HG02943 (cell line): ENCODE data around the gene IGSF9.

ENCODE experiments used
- ATAC-seq: cut with Tn5 transposase; IDR thresholded peaks from one replicate; pipeline ENCODE4 v1.9.1; 2021; ENCODE audit warnings: mild to moderate bottlenecking, low read depth, moderate library complexity; ENCODE audit not compliant: unreplicated experiment

The IGSF9 gene

DNA sequence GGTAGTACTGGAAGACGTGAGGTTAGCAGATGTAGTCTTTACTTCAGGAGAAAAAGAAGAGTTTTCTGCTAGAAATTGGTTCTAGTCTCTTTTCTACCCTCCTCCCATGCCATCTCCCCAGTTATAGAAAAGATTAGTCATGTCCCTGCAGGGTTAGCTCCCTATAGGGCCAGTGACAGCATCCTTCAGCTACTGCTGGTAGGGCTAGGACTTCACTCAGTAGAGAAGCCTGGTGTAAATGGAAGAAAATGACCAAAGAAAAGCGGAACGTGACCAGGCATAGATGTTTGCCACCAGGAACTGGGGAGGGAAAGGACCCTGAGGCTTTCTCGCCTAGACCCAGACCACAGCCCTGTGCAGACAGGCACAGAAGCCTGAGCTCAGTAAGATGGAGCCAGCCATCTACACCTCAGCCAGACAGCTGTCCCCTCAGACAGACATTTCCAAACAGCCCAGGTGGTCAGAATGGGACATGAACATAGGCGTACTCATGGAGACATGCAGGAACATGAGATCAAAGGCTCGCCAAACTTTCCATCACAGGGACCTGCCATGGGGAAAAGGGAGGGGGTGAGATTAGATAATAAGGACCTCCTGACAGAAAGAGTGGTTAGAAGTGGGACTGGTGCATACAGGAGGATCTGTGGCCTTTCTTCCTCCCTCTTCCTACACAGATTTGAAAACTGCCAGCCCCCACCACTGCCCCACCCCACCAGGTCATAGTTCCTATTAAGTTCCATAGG lies 32.1 kb upstream of the IGSF9 start:
- no peak for ATAC-seq

DNA sequence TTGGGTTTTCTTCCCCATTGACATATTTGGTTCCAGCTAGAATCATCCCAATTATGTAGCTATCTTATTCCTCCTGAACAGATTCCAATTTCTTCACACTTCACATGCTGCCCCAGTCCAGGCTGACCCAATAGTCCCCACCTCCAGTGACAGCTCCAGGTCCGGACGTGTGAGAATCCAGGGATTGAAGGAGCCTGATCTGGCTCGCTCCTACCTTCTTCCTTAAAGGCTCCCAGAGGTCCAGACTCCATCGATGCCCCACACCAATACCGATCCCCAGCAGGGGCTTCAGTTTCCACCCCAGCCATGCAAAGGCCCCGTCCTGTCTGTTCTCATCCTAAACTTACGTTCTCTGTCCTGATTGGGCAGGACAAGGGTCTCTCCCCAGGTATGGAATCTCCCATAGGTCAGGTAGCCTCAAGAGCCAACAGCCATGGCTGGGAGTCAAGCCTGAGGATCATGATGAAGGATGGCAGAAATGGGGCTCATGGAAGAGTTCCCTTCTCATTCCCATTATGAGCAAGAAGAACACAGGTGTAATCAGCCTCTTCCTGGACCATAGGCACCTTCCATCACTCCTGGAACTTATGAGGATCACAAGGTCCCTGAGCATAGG lies 29.0 kb upstream of the IGSF9 start:
- no peak for ATAC-seq

DNA sequence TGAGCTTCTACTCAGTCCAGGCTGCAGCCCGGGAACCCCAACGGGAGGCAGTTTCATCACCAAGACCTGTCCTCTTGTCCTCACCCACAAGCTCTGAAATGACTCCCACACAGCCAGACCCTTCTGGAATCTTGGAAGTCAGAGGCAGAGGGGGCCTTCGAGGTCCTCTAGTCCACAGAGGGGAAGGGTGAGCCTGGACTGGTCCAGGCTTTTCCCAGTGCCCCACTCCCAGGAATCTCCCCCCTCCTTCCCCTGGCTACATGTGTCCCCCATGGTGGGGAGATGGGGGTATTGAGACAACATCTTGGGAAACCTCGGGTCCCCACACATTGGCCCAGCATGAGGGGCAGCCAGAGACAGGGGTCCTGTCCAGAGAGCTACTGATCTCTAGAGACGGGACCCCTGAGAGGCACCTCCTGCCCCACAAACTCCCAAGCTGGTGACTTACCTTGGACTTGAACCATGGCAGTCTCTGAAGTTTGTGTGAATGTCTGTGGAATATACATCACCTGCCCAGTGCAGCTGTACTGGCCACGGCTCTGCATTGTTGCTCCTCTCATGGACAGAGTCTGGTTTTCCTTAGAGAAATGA lies 28.0 kb upstream of the IGSF9 start:
- no peak for ATAC-seq

DNA sequence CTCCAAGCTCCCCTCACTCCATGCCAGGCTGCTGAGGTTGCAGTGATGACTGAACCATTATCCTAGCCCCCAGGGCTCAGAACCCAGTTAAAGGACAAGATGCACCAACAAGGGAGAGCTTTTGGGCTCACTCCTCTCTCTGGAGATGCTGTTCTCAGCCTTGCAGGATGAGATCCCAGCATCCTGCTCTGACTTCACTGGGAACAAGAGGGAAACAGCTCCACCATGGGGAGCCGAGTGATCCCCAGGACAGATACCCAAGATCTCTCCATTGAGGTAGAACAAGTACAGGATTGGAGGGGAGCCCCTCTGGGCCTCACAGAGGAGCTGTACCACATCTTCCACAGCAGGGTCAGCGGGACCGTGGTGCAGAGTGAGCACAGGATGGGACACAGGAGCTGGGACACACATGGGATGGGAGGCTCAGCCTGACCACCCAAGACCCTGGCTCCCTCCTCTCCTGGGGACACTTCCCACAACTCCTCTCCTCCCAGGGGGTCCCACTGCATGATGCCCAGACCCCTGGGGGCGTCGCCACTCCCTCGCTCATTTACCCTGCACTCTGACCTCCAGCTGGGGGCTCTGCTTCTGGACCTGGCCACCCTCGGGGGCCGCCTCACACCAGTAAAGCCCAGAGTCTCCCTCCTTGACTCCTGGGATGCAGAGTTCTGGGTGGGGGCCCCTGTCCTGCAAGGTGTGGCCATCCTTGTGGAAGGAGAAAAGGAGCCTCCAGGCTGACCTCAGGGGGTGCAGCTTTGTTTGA lies 27.2 kb upstream of the IGSF9 start:
- no peak for ATAC-seq

DNA sequence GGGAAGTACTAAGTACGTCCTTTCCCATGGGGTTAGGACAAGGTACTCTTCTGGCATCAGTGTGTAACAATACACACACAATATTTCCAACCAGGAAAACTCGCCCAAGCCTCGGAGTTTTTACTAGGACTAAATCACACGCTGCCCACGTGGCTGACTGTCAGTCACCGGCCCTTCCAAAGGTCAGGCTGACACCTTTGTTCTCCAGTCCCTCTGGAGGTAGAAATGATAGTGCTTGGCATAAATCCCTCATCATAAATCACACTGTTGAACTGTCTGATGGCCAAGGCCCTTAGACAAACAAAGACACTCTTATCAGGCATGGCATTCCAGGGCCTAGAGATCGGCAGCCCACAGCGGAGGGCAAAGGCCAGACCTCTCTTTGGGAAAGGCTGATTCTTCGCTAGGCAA lies 25.5 kb upstream of the IGSF9 start:
- ATAC-seq = no peak

DNA sequence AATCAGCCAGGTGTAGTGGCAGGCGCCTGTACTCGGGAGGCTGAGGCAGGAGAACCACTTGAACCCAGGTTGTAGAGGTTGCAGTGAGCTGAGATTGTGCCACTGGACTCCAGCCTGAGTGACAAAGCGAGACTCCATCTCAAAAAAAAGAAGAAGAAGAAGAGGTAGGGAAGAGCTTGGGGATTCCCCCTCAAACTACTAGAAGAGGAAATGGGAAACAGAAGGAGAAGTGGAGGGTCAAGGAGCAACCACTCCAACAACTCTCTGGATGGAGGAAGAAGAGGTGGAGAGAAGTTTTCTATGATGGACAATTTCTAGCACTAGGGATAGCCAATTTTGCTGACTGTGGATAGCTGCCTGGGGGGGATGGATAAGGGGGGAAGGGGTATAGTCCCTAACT lies 23.5 kb upstream of the IGSF9 start:
- ATAC-seq = no peak

DNA sequence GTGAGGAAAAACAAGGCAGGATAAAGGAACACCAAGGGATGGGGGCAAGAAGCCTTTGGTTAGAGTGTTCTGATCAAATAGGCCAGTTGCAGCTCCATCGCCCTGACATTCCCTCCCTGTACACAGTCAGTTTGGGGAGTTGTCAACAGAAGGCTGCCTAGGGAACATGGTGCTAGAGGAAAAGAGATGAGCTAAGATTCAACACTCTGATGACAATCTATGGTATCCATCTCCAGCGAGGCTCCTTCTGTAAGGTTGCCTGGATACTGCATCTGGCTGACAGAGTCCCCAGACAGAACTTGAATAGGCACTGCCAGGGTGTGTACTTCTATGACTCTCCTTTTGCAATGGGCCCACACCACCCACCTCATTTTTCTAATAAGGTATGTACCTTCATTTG lies 19.9 kb upstream of the IGSF9 start:
- ATAC-seq = no peak

DNA sequence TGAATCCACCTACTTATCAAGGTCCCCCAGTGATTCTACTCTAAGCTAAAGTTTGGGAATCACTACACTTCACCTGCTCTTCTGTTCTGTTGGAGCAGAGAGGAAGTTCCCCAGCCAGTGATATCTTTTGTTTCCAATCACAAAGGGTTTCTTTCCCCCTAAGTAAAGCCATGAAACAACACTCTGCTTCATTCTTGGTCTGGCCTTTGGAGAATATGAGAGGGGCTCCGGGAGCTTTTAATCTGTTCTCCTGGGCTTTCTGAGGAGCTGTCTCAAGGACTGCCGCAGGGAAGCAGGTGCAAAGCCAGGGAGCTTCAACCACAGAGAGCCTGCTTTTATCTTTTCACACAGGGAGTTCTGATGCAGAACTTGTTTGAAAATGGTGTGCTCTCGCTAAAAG lies 18.7 kb upstream of the IGSF9 start:
- no peak for ATAC-seq

DNA sequence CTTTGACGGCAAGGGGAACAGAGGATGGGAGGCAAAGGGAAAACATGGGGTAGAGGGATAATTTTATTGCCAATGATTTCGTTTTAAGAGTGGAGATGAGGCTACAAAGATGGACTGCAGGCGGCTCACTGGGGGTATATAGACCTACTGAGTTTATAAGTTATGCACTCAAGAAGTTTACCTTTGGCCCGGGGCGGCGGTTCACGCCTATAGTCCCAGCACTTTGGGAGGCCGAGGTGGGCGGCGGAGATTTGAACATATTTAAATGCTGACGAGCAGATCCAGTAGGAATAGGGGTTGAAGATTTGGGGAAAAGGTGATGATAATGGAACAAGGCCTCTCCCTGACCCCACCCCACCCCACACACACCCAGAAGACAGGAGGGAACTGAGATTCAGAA lies 16.8 kb upstream of the IGSF9 start:
- no peak for ATAC-seq

DNA sequence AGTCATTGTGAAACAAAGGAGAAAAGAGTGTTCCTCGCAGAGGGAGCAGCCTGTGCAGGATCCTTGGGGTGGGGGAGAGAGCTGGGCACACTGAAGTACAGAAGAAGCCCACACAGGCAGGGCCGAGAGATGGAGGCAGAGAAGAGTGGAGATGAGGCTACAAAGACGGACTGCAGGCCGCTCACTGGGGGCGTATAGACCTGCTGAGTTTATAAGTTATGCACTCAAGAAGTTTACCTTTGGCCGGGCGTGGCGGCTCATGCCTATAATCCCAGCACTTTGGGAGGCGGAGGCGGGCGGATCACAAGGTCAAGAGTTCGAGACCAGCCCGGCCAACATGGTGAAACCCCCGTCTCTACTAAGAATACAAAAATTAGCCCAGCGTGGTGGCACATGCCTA lies 16.2 kb upstream of the IGSF9 start:
- ATAC-seq = no peak

DNA sequence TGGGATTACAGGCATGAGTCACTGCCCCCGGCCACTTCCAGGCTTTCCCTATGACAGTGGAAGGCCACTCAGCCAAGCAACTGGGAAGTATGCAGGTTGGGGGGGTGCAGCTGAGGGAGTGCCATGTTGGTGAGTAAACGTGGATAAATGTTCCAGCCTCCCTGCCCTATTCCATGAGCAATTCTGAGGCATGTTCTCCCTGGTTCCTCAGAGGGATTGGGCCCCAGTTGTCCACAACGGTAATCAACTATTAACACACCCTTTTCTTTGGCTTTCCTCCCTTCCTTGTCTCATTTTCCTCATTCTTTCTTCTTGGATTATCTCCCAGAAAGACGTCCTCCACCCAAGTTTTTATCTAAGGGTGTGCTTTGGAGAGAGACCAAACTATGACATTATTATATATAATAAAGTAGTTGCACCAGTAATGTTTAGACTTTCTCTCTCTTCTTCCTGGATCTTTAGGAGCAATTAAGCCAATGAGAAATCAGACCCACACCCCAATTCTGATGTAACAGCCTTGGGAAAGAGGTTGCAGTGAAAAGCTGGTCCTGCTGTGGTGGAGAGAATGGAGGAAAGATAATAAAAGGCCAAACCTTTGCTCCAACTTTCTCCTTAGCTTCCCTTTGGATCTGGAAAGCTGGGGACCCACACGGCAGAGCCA lies 15.4 kb upstream of the IGSF9 start:
- ATAC-seq = no peak

DNA sequence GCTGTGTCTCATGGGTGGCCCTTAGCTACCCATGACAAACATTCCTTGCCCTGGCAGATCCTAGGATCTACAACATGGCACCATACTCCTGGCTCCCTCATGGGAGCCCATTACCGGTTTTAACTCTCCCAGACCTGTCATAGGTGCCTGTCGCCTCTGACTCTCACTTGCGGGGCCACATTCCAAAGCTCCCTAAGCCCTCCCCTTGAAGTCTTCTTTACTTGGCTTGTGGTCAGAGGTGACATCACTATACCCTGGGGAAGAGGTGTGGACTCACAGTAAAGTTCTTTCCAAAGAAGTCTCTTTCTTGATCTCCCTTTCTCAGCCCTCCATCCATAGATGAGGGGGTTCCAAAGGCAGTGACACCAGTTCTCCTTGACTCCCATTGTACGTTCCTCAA lies 14.0 kb upstream of the IGSF9 start:
- ATAC-seq = no peak

DNA sequence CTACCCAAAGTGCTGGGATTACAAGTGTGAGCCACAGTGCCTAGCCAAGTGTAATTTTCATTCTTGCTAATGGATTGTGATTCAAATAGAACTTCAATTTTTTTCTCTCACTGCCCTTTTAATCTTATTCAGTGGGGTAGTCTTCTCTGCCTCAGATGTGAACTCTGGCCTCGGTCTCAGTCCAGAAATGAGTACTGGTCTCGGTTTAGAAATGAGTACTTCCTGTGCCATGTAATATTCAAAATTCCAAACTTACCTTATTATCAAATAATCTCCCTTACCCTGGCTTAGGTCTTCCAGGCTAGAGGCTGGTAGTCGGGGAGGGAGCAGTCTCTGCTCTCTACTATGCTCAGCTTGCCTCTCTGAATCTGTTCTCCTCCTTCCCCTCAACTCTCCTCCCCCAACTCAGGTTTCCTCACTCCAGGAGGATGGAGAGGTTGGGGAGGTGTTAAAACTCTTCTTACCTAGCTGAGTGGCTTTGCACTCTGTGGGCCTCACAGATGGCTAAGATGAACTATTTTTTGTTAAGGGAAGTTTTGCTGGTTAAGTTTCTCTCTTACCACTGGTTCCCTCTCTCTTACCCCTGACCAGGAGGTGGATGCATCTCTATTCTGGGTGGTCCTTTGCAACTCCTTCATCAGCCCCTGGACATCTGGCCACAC lies 13.4 kb upstream of the IGSF9 start:
- ATAC-seq = no peak

DNA sequence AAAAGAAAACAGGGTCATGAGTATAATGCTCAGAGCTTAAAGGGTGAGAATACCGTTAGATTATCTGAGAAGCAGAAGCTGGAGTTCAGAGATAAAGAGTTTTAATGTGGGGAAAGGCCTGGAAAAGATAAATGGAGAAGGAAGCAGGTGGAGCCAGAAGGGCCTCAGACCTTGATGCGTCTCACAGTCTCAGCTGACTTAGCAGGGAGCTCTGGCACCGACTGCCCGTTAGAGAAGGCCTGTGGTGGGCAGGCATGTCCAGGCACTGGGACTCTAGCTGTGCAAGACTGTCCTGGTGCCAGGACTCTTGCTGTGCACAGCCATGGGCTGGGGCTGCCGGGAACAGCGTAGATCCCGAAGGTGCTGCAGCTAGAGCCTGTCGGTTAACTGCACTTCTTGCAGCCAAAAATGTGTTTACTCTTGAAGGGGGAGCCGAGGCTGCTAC lies 12.4 kb upstream of the IGSF9 start:
- ATAC-seq = no peak

DNA sequence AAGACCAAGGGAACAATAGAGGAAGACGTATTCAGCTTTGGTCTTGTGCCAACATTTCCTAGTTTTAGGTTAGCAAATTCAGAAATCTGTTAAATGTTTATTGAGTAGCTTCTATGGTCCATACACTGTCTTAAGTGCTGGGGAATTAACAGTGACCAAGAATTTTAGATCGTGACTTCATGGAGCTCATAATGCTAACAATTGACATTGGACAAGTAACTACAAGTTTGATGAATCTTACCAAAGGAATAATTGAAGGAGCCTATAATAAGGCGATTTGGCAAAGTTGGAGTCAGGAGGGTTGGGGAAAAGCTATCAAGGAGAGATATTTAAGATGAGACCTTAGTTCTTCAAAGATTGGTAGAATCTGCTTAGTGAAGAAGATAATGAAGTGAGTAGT lies 10.0 kb upstream of the IGSF9 start:
- no peak for ATAC-seq

DNA sequence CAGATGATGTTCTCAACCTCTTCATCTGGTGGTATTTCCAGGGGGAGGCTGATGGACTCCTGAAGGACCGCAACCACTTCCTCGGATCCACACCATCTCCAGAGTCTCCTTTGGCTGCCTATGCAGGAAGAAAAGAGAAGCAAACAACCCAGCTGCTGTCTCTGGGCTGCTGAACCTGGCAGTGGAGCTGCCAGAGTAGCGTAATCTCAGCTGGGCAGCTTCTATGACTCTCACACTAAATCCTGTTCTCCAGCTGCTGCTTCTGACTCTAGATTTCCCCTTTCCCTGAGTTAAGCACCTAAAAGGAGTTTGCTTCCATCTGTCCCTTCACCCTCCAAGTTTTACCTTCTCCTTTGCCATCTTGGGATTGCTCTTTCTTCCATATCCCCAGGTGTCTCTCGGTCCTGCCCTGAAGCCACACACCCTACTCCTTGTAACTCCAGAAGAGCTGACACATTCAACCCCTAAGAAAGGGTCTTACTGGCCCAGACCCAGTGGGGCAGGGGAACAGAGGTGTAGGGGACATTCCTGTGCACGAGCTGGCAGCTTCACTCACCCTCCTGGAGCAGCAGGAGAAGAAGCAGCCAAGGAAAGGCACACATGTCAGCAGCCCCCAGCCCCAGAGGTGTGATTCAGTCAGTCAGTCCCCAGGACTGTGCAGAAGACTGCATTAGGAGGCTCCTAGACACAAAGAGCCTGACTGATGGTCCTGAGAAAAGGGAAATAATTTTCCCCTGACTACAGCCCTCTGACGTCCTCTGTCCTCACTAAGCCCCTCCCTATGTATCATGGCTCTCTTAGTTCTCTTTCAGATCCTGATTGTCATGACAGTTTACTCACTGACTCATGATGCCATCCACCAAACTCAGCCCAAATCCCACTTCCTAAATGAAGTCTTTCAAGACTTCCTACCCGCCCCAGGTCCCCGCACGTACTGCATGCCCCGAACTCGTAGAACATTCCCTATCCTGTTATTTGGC lies 8.4 kb upstream of the IGSF9 start, which contains the start of gene SLAMF9:
Gene SLAMF9, minus strand, starts transcription at position 702 of the 980 bp plus-strand sequence. Its CDS starts 100 bp downstream, at position 602.
- no peak for ATAC-seq

DNA sequence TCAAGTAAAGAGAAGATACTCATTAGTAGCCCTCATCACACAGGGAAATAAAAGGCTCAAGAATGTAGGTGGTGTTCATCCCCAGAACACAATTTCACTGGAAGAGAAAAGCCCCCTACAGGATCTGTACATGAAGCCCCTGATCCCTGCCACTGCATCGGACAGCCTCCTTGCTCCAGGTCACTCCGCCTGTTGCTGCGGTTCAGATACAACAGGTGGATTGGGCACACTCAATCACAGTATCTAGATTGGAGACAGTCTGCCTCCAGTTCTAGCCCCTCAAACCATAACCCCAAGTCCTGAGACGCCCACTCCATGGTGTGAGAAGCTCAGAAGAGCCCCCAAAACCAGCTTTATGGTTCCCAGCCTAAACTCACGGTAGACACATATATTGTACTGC lies 7.5 kb upstream of the IGSF9 start:
- no peak for ATAC-seq

DNA sequence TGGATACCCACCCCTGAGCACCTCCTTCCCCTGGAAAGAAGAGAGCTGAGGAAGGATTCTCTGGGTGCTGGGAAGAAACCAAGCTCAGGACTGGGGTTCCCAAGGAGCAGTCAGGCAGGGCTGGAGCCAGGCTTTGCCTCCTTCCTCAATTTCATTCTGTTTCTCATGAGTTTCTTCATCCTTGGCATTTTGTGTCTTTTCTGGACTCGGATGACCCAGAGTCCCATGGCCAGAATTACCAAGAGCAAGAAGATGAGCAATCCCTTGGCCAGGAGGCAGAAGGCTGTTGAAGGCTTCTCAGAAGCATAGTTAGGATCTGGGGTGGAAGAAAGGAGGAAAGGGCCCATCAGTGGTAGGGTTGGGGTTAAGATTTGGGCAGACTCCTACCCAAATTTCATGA lies 6.1 kb upstream of the IGSF9 start:
- no peak for ATAC-seq

DNA sequence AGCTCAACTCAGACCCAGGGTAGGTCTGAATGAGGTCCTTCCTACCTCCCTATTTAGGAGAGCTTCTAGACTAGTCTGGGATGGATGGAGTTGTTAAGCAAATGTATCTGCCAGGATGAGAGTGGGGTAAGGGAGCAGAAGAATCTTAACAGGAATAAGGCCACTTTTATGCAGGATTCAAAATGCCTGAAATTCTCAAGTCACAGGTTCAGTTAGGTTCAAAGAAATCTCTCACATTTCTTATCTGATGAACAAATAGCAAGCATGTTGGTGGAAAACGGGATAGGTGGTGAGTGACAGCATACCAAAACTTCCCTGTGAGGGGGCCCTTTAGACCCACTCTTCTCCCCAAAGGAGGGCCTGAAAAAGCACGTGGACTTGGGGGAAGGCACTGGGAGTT lies 5.6 kb upstream of the IGSF9 start:
- ATAC-seq = no peak
